Measurements from ENCODE around the gene RSAD2.

Gene RSAD2, protein sequence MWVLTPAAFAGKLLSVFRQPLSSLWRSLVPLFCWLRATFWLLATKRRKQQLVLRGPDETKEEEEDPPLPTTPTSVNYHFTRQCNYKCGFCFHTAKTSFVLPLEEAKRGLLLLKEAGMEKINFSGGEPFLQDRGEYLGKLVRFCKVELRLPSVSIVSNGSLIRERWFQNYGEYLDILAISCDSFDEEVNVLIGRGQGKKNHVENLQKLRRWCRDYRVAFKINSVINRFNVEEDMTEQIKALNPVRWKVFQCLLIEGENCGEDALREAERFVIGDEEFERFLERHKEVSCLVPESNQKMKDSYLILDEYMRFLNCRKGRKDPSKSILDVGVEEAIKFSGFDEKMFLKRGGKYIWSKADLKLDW

DNA sequence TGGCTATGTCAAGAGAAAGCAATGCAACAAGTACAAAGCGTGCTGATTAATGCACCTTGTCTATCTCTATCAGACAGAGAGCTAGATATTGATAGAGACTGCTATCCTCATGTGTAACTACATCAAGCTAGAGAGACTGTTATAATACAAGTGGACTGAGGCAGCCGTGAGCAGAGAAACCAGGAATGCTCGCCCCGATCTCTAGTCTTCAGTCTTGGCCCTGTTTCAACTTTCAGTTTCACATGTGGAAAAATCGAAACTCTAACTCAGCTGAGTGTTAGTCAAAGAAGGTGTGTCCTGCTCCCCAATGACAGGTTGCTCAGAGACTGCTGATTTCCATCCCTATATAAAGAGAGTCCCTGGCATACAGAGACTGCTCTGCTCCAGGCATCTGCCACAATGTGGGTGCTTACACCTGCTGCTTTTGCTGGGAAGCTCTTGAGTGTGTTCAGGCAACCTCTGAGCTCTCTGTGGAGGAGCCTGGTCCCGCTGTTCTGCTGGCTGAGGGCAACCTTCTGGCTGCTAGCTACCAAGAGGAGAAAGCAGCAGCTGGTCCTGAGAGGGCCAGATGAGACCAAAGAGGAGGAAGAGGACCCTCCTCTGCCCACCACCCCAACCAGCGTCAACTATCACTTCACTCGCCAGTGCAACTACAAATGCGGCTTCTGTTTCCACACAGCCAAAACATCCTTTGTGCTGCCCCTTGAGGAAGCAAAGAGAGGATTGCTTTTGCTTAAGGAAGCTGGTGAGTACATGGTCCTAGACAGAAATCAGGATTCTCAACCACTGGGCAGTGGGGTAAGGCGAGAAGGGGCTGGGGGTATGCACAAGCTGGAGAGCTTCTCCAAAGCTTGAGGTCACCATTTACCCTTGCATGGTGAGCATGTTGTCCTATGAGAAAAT, at the start of gene RSAD2:
Gene RSAD2 (plus strand): TSS at position 376 of the 903 bp plus-strand sequence. CDS start 24 bp downstream, at position 400.
- Mint-ChIP-seq H3K27me3 (no peaks in the 10 kb centered on the region), H3K4me3 (peak within 1 kb of the TSS; percentile 89), H3K27ac (peak within 1 kb of the TSS; percentile 84), H3K36me3 (peaks cover 10% of the 10 kb centered on the region), H3K4me1 (ENCODE audit: low read depth) (peaks cover 79% of the 10 kb centered on the region), H3K9me3 (ENCODE audit: low read depth) (peaks cover 4% of the 10 kb centered on the region)

DNA sequence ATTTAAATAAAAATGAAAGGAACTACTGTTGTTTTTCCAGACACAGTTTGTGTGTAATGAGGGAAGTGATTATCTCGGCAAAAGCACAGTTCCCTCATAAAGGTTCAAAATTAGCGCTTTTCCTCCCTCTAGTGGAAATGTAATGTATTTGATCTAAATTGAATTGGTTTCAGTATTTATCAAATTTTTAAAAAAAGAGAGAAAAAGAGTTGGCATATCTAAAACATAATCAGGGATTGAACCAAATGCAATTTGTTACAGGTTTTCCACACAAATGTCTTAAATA, 49.3 kb upstream of the RSAD2 start:
- Mint-ChIP-seq H3K27me3 (no peaks in the 10 kb centered on the region), H3K36me3 (peaks cover 21% of the 10 kb centered on the region), H3K27ac (no peak overlapping the region), H3K9me3 (ENCODE audit: low read depth) (peaks cover 18% of the 10 kb centered on the region), H3K4me3 (no peak overlapping the region), H3K4me1 (ENCODE audit: low read depth) (peaks cover 16% of the 10 kb centered on the region)

DNA sequence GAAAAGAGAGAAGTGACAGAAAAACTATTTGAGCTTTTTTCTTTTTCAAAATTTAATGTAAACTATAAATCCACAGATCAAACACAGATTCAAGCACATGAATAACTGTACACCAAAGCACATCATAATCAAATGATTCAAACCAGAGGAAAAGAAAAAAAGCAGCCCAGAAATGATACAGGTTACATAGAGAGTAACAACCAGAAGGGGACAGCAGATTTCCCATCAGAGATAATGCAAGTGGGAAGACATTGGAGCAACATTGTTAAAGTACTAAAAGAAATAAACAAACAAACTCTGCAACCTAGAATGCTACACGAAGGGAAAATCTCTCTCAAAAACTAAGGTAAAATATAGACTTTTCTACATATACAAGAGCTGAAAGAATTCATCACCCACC, 46.3 kb upstream of the RSAD2 start:
- peaks cover 25% of the 10 kb centered on the region for H3K36me3 Mint-ChIP-seq
- no peak overlapping the region for H3K27ac Mint-ChIP-seq
- no peaks in the 10 kb centered on the region for H3K27me3 Mint-ChIP-seq
- peaks cover 27% of the 10 kb centered on the region for H3K4me1 Mint-ChIP-seq (ENCODE audit: low read depth)
- peaks cover 23% of the 10 kb centered on the region for H3K9me3 Mint-ChIP-seq (ENCODE audit: low read depth)
- H3K4me3 Mint-ChIP-seq = no peak overlapping the region

DNA sequence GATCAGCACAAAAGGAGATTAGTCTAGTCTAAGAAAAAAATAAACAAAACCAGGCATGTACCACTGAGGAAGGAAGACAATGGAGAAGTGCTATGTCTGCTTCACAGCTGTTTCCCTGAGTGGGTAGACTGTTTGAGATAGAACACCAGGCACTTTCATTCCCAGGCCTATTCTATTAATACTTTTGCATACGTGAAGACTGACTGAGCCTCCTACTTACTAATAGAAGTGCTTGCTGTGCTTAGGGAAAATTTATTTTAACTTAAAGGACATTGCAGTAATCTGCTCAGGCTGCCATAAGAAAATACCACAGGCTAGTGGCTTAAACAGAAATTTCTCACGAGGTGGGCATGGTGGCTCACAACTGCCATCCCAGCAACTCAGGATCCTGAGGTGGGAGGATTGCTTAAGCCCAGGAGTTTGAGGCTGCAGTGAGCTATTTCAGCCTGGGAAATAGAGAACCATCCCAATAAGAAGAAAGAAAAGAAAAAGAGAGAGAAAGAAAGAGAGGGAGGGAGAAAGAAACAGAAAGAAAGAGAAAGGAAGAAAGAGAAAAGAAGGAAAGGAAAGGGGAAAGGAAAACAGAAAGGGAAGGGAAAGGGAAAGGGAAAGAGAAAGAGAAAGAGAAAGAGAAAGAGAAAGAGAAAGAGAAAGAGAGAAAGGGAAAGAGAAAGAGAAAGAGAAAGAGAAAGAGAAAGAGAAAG, 44.8 kb upstream of the RSAD2 start:
- peak overlapping the region; percentile 48 for H3K27ac Mint-ChIP-seq
- peaks cover 23% of the 10 kb centered on the region for H3K9me3 Mint-ChIP-seq (ENCODE audit: low read depth)
- no peaks in the 10 kb centered on the region for H3K27me3 Mint-ChIP-seq
- peaks cover 25% of the 10 kb centered on the region for H3K36me3 Mint-ChIP-seq
- no peak overlapping the region for H3K4me3 Mint-ChIP-seq
- peaks cover 22% of the 10 kb centered on the region for H3K4me1 Mint-ChIP-seq (ENCODE audit: low read depth)

DNA sequence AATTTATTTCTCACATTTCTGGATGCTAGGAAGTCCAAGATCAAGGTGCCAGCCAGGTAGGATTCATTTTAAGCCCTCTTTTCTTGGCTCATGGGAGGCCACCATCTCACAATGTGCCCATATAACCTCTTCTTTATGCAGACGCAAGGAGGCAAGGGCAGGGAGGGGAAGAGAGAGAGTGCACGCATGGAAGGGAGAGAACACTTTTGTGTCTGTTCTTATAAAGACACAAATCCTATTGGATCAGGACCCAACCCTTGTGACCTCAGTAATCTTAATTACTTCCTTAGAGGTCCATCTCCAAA, 44.3 kb upstream of the RSAD2 start:
- Mint-ChIP-seq H3K4me1 (ENCODE audit: low read depth) (peaks cover 17% of the 10 kb centered on the region), H3K27me3 (no peaks in the 10 kb centered on the region), H3K36me3 (peaks cover 27% of the 10 kb centered on the region), H3K4me3 (no peak overlapping the region), H3K9me3 (ENCODE audit: low read depth) (peaks cover 23% of the 10 kb centered on the region), H3K27ac (peak overlapping the region; percentile 48)

DNA sequence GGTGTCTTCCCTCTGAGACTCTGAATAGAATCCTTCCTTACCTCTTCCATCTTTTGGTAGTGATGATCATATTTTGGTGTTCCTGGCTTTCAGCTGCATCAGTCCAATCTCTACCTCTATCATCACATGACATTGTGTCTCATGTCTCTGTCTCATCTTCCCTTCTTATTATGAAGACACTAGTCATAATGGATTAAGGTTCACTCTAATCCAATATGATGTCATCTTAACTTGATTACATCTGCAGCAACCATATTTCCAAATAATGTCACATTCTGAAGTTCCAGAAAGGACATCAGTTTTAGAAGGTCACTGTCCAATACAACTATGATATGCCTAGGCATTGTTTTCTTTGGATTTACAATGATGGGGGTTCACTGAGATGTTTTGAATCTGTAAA, 43.4 kb upstream of the RSAD2 start:
- Mint-ChIP-seq H3K36me3 (peaks cover 32% of the 10 kb centered on the region), H3K9me3 (ENCODE audit: low read depth) (peaks cover 28% of the 10 kb centered on the region), H3K4me1 (ENCODE audit: low read depth) (peaks cover 17% of the 10 kb centered on the region), H3K4me3 (no peak overlapping the region), H3K27ac (no peak overlapping the region), H3K27me3 (no peaks in the 10 kb centered on the region)

DNA sequence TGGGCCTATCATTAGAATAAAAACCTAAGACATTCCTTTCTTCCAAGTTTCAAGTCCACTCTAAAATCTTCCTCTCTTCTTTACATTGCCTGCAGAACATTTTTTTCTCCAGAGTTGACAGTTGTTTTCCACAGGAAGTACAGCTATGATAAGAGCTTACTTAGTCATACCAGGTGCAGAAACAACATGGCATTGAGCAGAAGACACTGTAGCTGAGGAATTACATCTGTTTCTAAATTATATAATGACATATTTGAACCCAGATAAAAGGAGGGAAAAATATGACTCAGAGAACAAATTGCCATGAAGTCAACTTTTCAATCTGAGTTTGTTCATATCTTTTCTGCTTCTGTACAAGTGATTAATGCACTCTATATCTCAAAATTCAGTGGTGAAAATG, 42.1 kb upstream of the RSAD2 start:
- Mint-ChIP-seq H3K27me3 (no peaks in the 10 kb centered on the region), H3K4me1 (ENCODE audit: low read depth) (peaks cover 17% of the 10 kb centered on the region), H3K9me3 (ENCODE audit: low read depth) (peaks cover 34% of the 10 kb centered on the region), H3K27ac (peak overlapping the region; percentile 56), H3K4me3 (peak overlapping the region; percentile 1), H3K36me3 (peaks cover 37% of the 10 kb centered on the region)

DNA sequence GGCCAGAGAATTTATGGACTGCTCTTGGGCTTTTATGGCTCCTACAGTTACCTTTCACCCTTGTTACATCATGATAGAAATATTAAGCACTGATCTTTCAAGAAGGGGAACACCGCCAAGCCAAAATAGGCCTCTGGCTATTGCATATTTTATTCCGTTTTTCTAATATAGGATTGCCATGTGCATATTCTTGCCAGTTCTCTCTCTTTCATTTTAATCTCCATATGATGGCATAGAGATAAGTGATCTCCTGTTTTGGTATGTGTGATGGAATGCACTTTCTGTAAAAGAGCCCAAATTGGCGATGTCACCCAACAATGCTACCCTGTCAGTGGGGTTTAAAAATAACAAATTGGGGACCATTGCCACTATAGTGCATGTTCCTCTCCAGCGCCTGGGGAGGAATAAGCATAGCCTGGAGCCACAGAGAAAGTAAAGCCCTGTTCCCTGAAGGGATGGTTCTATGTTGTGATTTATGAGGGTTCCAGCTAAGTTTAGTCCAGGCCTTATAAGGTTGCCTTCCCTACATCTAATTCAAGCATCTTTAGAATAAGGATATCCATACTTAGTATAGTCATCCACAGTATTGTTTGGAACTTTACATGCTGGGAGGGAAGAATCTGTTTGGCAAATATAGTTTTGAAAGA, 38.8 kb upstream of the RSAD2 start:
- H3K4me1 Mint-ChIP-seq (ENCODE audit: low read depth) = peaks cover 10% of the 10 kb centered on the region
- H3K36me3 Mint-ChIP-seq = peaks cover 36% of the 10 kb centered on the region
- H3K9me3 Mint-ChIP-seq (ENCODE audit: low read depth) = peaks cover 23% of the 10 kb centered on the region
- H3K27ac Mint-ChIP-seq = no peak overlapping the region
- H3K4me3 Mint-ChIP-seq = no peak overlapping the region
- H3K27me3 Mint-ChIP-seq = no peaks in the 10 kb centered on the region

DNA sequence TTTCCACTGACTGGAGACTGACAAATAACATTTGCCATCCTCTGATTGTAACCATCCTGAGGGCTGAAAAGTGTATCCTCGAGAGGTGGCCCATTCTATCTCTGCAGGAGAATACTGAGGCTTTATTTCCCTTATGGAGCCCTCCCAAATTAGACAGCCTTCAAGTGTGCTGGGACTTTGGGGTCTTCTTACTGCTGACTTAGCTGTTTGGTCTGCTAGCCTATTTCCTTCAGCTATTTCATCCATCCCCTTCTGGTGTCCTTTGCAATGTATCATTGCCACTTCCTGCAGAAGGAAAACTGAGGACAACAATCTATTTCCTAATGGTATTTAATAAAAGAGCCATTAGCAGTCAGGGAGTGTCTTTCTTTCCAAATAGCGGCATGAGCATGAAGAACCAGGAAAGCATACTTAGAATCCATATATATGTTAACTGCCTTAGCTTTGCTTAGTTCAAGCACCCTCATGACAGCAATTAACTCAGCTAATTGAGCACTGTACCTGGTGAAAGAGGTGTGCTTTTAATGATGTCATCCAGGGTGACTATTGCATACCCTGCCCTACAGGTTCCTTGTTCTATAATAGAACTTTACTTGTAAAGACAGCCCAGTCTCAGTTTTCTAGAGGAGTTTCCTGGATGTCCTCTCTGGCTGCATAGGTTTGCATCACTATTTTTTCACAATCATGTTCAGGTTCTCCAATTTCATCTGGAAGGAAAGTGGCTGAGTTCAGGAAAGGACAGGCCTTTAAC, 35.9 kb upstream of the RSAD2 start:
- Mint-ChIP-seq H3K4me3 (no peak overlapping the region), H3K27ac (no peak overlapping the region), H3K36me3 (peaks cover 52% of the 10 kb centered on the region), H3K9me3 (ENCODE audit: low read depth) (peaks cover 33% of the 10 kb centered on the region), H3K27me3 (no peaks in the 10 kb centered on the region), H3K4me1 (ENCODE audit: low read depth) (no peaks in the 10 kb centered on the region)

DNA sequence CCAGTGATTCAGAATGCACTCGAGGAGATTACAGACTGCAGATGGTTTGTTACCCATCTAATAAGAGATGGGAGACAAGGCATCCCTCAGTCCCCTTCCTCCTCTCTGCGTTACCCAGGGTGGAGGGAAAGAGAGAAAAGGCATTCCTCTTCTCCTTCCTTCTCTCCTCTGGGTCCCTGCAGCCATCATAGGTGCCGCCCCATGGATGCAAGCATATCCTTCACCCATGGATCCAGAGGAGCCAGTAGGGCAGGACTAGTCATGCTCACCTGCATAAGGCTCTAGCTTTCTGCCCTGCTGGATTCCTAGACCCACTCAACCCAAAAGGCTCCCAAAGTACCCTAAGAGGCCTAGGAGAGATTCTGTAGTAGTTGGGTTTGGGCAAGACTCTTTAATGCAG, 32.3 kb upstream of the RSAD2 start:
- H3K27ac Mint-ChIP-seq = no peak overlapping the region
- H3K9me3 Mint-ChIP-seq (ENCODE audit: low read depth) = peaks cover 34% of the 10 kb centered on the region
- H3K36me3 Mint-ChIP-seq = peaks cover 61% of the 10 kb centered on the region
- no peaks in the 10 kb centered on the region for H3K27me3 Mint-ChIP-seq
- H3K4me3 Mint-ChIP-seq = no peak overlapping the region
- H3K4me1 Mint-ChIP-seq (ENCODE audit: low read depth) = no peaks in the 10 kb centered on the region

DNA sequence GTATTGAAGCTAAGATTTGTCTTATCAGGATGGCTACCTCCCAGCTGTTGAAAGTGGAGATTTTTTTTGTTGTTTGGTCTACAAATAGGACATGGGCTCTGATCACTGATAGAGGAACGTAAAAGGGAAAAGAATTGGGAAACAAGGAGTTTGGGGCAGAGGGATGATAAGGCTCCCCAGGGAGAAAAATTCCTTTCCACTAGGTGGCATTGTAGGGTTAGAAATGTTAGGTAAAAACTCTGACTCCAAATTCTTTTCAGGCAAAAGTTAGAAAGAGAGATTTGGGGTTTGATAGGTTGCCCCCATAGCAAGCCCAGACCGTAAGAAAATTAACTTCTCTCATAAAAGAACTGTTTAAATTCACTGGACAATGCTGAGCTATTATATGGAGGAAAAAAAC, 31.7 kb upstream of the RSAD2 start:
- Mint-ChIP-seq H3K4me3 (no peak overlapping the region), H3K27ac (no peak overlapping the region), H3K36me3 (peaks cover 62% of the 10 kb centered on the region), H3K9me3 (ENCODE audit: low read depth) (peaks cover 31% of the 10 kb centered on the region), H3K27me3 (no peaks in the 10 kb centered on the region), H3K4me1 (ENCODE audit: low read depth) (no peaks in the 10 kb centered on the region)

DNA sequence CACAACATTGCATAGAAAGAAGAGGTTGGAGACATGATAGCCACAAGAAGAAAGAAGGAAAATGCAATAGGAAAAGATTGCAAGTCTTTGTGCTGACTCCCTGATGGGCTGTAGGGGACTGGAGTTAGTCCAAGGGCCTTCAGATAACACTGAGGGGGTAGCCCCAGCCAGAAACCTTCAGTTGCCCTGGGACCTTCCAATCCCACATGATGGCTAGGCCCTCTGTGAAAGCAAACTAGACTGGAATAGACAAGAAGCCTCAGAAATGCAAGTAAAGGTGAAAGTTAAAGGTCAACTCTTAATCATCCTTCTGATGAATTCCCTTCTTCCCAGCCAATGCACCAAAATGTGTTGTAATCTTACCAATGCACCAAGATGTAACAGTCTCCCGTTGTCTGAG, 31.0 kb upstream of the RSAD2 start:
- Mint-ChIP-seq H3K27ac (no peak overlapping the region), H3K4me3 (no peak overlapping the region), H3K36me3 (peaks cover 63% of the 10 kb centered on the region), H3K27me3 (no peaks in the 10 kb centered on the region), H3K9me3 (ENCODE audit: low read depth) (peaks cover 27% of the 10 kb centered on the region), H3K4me1 (ENCODE audit: low read depth) (no peaks in the 10 kb centered on the region)

DNA sequence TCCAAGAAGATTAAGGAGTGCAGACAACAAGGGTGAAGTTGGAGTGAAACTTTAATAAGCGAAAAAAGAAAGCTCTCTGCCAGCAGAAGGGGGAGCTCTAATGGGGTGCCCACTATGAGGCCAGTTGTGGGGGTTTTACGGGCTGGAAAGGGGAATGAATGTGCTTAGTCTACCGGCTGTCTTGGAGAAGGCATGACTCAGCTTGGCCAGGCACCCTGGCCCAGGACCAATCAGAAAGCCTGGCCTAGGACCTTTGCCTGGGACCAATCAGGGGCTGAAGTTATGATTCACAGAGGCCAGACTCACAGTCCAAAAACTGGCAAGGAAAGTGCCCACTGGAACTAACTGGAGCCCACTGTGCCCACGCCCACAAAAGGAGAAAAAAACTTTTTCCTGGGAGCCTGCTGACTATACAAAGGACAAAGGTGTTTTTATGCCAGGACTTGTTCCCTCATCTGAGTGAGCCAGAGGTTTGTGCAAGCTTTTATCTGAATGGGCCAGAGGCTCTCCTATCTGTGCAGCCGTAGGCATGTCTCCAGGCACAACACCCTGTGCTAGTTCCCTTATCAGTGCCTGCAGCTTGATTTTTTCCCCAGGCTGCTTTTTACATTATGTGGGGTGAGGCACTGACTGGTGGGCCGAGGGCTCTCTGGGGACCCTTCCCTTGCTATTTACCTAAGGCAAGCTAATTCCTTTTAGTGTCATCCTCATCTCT, 30.5 kb upstream of the RSAD2 start:
- H3K4me3 Mint-ChIP-seq = no peak overlapping the region

DNA sequence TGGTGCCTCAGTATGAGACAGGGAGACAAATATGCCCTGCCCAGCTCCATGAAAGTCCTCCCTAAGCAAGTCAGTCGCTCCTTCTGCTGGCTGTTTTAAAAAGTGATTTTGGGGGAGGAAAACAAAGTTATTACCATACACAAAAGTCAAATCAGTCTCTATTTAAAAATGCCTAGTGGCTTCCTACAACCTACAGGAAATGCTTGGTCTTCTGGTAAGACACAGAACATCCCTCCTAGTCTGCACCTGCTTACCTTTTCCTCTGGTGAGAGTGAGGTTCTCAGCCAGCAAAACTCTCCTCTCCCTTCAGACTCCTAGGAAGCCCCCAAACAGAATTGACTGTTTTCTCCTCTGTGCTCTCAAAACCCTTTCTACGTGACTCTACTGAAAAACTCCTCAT, 25.4 kb upstream of the RSAD2 start:
- H3K9me3 Mint-ChIP-seq (ENCODE audit: low read depth) = peaks cover 11% of the 10 kb centered on the region
- peaks cover 58% of the 10 kb centered on the region for H3K36me3 Mint-ChIP-seq
- H3K27me3 Mint-ChIP-seq = no peaks in the 10 kb centered on the region
- H3K27ac Mint-ChIP-seq = no peak overlapping the region
- H3K4me1 Mint-ChIP-seq (ENCODE audit: low read depth) = peaks cover 14% of the 10 kb centered on the region
- H3K4me3 Mint-ChIP-seq = no peak overlapping the region

More for the DNA sequence above, 30.5 kb upstream of the RSAD2 start:
- Mint-ChIP-seq H3K36me3 (peaks cover 64% of the 10 kb centered on the region), H3K4me1 (ENCODE audit: low read depth) (peaks cover 1% of the 10 kb centered on the region), H3K27ac (no peak overlapping the region), H3K27me3 (no peaks in the 10 kb centered on the region), H3K9me3 (ENCODE audit: low read depth) (peaks cover 27% of the 10 kb centered on the region)
